ENCODE results near the gene OR2AT4.

DNA sequence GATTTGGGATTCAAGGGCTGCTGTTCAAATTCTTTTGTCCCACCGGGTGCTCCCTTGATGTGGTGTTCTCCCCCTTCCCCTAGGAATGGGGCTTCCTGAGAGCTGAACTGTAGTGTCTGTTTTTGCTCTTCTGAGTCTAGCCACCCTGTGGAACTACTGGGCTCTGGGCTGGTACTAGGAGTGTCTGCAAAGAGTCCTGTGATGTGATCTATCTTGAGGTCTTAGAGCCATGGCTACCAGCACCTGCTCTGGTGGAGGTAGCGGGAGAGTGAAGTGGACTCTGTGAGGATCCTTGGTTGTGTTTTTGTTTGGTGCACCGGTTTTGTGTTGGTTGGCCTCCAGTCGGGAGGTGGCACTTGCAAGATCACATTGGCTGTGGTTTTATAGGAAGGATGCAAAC is 46.2 kb downstream of the OR2AT4 start:
- TF ChIP-seq, protein P1, sequence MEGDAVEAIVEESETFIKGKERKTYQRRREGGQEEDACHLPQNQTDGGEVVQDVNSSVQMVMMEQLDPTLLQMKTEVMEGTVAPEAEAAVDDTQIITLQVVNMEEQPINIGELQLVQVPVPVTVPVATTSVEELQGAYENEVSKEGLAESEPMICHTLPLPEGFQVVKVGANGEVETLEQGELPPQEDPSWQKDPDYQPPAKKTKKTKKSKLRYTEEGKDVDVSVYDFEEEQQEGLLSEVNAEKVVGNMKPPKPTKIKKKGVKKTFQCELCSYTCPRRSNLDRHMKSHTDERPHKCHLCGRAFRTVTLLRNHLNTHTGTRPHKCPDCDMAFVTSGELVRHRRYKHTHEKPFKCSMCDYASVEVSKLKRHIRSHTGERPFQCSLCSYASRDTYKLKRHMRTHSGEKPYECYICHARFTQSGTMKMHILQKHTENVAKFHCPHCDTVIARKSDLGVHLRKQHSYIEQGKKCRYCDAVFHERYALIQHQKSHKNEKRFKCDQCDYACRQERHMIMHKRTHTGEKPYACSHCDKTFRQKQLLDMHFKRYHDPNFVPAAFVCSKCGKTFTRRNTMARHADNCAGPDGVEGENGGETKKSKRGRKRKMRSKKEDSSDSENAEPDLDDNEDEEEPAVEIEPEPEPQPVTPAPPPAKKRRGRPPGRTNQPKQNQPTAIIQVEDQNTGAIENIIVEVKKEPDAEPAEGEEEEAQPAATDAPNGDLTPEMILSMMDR (IDR thresholded peaks at IDR 0.05): no peak
- no peak for TF ChIP-seq POLR2AphosphoS5 (IDR thresholded peaks at IDR 0.05; ENCODE audit: low read depth, low read length)
- no peak for TF ChIP-seq TCF7L2 (IDR thresholded peaks at IDR 0.05; ENCODE audit: low read depth, low read length)
